NT2/D1 (cell line): Measurements from ENCODE around the gene OR4C45.

Source experiments
- DNase-seq: peaks from one replicate; pipeline ENCODE4 v3.0.0-alpha.2; 2011; ENCODE audit warnings: low read depth, low spot score
- H3K27me3 ChIP-seq: 2 replicates; pipeline ENCODE4 v1.6.0; 2011; ENCODE audit warnings: mild to moderate bottlenecking; ENCODE audit not compliant: insufficient read length, insufficient read depth
- H3K36me3 ChIP-seq: 2 replicates; pipeline ENCODE4 v1.6.1; 2011; ENCODE audit warnings: mild to moderate bottlenecking, low read length, mixed read lengths; ENCODE audit not compliant: insufficient read depth, insufficient read length
- H3K4me1 ChIP-seq: 2 replicates; pipeline ENCODE4 v1.5.1; 2011; ENCODE audit not compliant: insufficient read depth, insufficient read length
- H3K4me3 ChIP-seq: 2 replicates; pipeline ENCODE4 v1.5.1; 2011; ENCODE audit warnings: low read depth; ENCODE audit not compliant: insufficient read length
- H3K9ac ChIP-seq: 2 replicates; pipeline ENCODE4 v1.6.0; 2011; ENCODE audit warnings: low read depth; ENCODE audit not compliant: insufficient read length
- H3K9me3 ChIP-seq: 2 replicates; pipeline ENCODE4 v1.5.1; 2011; ENCODE audit warnings: mild to moderate bottlenecking, low read length; ENCODE audit not compliant: insufficient read depth
- SUZ12 ChIP-seq: IDR thresholded peaks from 2 replicates; pipeline ENCODE4 v1.6.1; 2011; ENCODE audit not compliant: insufficient read length, insufficient read depth; ENCODE audit errors: extremely low read depth
- YY1 ChIP-seq: IDR thresholded peaks from 2 replicates; pipeline ENCODE4 v1.6.1; 2011; ENCODE audit not compliant: insufficient read length, insufficient read depth
- ZNF274 ChIP-seq: IDR thresholded peaks from 2 replicates; pipeline ENCODE4 v1.6.1; 2011; ENCODE audit warnings: mild to moderate bottlenecking, low read depth, low read length

Gene OR4C45

GRCh38 chr11:50071584-50072225 lies 39.0 kb downstream of the OR4C45 start:
- H3K9ac ChIP-seq: no peak overlapping the region

GRCh38 chr11:50072226-50073112 lies 39.8 kb downstream of the OR4C45 start:
- no peak overlapping the region for H3K9ac ChIP-seq
- no peaks in the 10 kb centered on the region for H3K36me3 ChIP-seq
- DNase-seq: no peak
- no peak overlapping the region for H3K4me3 ChIP-seq
- no peaks in the 10 kb centered on the region for H3K4me1 ChIP-seq
- TF ChIP-seq ZNF274 (no peak), SUZ12 (no peak), YY1 (no peak)
- H3K9me3 ChIP-seq: peaks cover 54% of the 10 kb centered on the region; the same call in 1 of the 2 replicates
- no peaks in the 10 kb centered on the region for H3K27me3 ChIP-seq

More at GRCh38 chr11:50071584-50072225, 39.0 kb downstream of the OR4C45 start:
- H3K9me3 ChIP-seq: peaks cover 49% of the 10 kb centered on the region; the same call in 1 of the 2 replicates
- H3K27me3 ChIP-seq: no peaks in the 10 kb centered on the region
- no peaks in the 10 kb centered on the region for H3K4me1 ChIP-seq
- no peak for DNase-seq
- H3K4me3 ChIP-seq: no peak overlapping the region
- no peaks in the 10 kb centered on the region for H3K36me3 ChIP-seq
- no peak for TF ChIP-seq YY1
- no peak for TF ChIP-seq ZNF274
- TF ChIP-seq SUZ12: no peak

GRCh38 chr11:50073113-50074105 lies 40.7 kb downstream of the OR4C45 start:
- no peak overlapping the region for H3K4me3 ChIP-seq
- H3K4me1 ChIP-seq: no peaks in the 10 kb centered on the region
- no peak overlapping the region for H3K9ac ChIP-seq
- H3K9me3 ChIP-seq: peaks cover 54% of the 10 kb centered on the region; the same call in 1 of the 2 replicates
- TF ChIP-seq SUZ12 (no peak), ZNF274 (no peak)
- no peak for DNase-seq
- H3K27me3 ChIP-seq: no peaks in the 10 kb centered on the region
- H3K36me3 ChIP-seq: no peaks in the 10 kb centered on the region

GRCh38 chr11:50074161-50074560 lies 41.5 kb downstream of the OR4C45 start:
- Histone ChIP-seq H3K4me1 (no peaks in the 10 kb centered on the region), H3K9ac (no peak overlapping the region), H3K36me3 (no peaks in the 10 kb centered on the region), H3K9me3 (peaks cover 54% of the 10 kb centered on the region; the same call in 1 of the 2 replicates), H3K27me3 (no peaks in the 10 kb centered on the region), H3K4me3 (no peak overlapping the region)
- no peak for TF ChIP-seq SUZ12
- no peak for TF ChIP-seq YY1
- no peak for TF ChIP-seq ZNF274
- DNase-seq: no peak

GRCh38 chr11:50075856-50076255 lies 43.2 kb downstream of the OR4C45 start:
- DNase-seq: no peak
- Histone ChIP-seq H3K4me3 (no peak overlapping the region), H3K36me3 (no peaks in the 10 kb centered on the region), H3K27me3 (no peaks in the 10 kb centered on the region), H3K4me1 (no peaks in the 10 kb centered on the region), H3K9ac (no peak overlapping the region), H3K9me3 (peaks cover 48% of the 10 kb centered on the region; the same call in 1 of the 2 replicates)
- TF ChIP-seq SUZ12 (no peak), ZNF274 (no peak), YY1 (no peak)

- H3K27me3 ChIP-seq: no peaks in the 10 kb centered on the region
- H3K9ac ChIP-seq: no peak overlapping the region
- no peaks in the 10 kb centered on the region for H3K4me1 ChIP-seq
- no peak overlapping the region for H3K4me3 ChIP-seq
- no peaks in the 10 kb centered on the region for H3K36me3 ChIP-seq
- peaks cover 31% of the 10 kb centered on the region; the same call in 1 of the 2 replicates for H3K9me3 ChIP-seq
- TF ChIP-seq ZNF274 (no peak), YY1 (no peak), SUZ12 (no peak)
- DNase-seq: no peak
Observed at GRCh38 chr11:50077526-50077925, 44.9 kb downstream of the OR4C45 start.
